OCI-LY3 (cell line): ENCODE measurements around the gene AQP9.

Experiments
- CTCF ChIP-seq: fragments of 200-600, 300-600 bp; sonication (generic); IDR thresholded peaks from 2 replicates; pipeline ENCODE4 v1.5.1; 2014; ENCODE audit warnings: antibody characterized with exemption, low read length, low read depth
- EZH2phosphoT487 ChIP-seq: fragments of 200-600 bp; shearing (Covaris generic); IDR thresholded peaks from 2 replicates; pipeline ENCODE4 v1.6.1; 2018; ENCODE audit warnings: antibody characterized with exemption, mixed run types, low read depth

GRCh38 chr15:58096529-58097084 is 41.6 kb upstream of the AQP9 start:
- TF ChIP-seq CTCF (no peak), EZH2phosphoT487 (no peak)
